Measurements from ENCODE around the gene SLC16A8.
"Not testable (repeated sequence)": the region's sequence is repeated elsewhere in the genome, so short reads cannot be mapped to it uniquely, and the experiment has no call there.

The SLC16A8 gene

GRCh38 chr22:38043151-38044039 is 40.6 kb downstream of the SLC16A8 start:
- DNase-seq (ENCODE audit: low read depth in 2 of 2), result no peak

GRCh38 chr22:38042488-38042790 is 41.5 kb downstream of the SLC16A8 start:
- no peak for DNase-seq (ENCODE audit: low read depth in 2 of 2)

- no peak for DNase-seq (ENCODE audit: low read depth in 2 of 2)
These were observed 42.1 kb downstream of the SLC16A8 start for GRCh38 chr22:38041760-38042487.

- DNase-seq (ENCODE audit: low read depth in 2 of 2), result no peak
These were observed 42.8 kb downstream of the SLC16A8 start for GRCh38 chr22:38040953-38041759.

GRCh38 chr22:38038890-38039812 is 44.8 kb downstream of the SLC16A8 start:
- no peak for DNase-seq (ENCODE audit: low read depth in 2 of 2)

- no peak for DNase-seq (ENCODE audit: low read depth in 2 of 2)
These were observed 45.6 kb downstream of the SLC16A8 start for GRCh38 chr22:38038426-38038825.

- not testable (repeated sequence) for DNase-seq (ENCODE audit: low read depth in 2 of 2)
These were observed 46.4 kb downstream of the SLC16A8 start for GRCh38 chr22:38037367-38038150.

- DNase-seq (ENCODE audit: low read depth in 2 of 2), result no peak
These were observed 47.5 kb downstream of the SLC16A8 start for GRCh38 chr22:38036392-38037062.

- no peak for DNase-seq (ENCODE audit: low read depth in 2 of 2)
These were observed 48.5 kb downstream of the SLC16A8 start for GRCh38 chr22:38035530-38035885.

GRCh38 chr22:38034884-38035529 is 49.0 kb downstream of the SLC16A8 start:
- no peak for DNase-seq (ENCODE audit: low read depth in 2 of 2)

- DNase-seq (ENCODE audit: low read depth in 2 of 2), result no peak
These were observed 49.6 kb downstream of the SLC16A8 start for GRCh38 chr22:38034278-38034882.

- DNase-seq (ENCODE audit: low read depth in 2 of 2), result no peak
These were observed 50.3 kb downstream of the SLC16A8 start for GRCh38 chr22:38033522-38034277.

- DNase-seq (ENCODE audit: low read depth in 2 of 2), result no peak
These were observed 51.1 kb downstream of the SLC16A8 start for GRCh38 chr22:38032681-38033521.

- no peak for DNase-seq (ENCODE audit: low read depth in 2 of 2)
These were observed 52.5 kb downstream of the SLC16A8 start for GRCh38 chr22:38031491-38031890.

- DNase-seq (ENCODE audit: low read depth in 2 of 2), result no peak
These were observed 53.5 kb downstream of the SLC16A8 start for GRCh38 chr22:38030311-38031133.

- no peak for DNase-seq (ENCODE audit: low read depth in 2 of 2)
These were observed 54.1 kb downstream of the SLC16A8 start for GRCh38 chr22:38029901-38030300.
